Lower leg skin (tissue), 3 donors: ENCODE data around the gene ADGRD1.
"Not testable (repeated sequence)": the region's sequence is repeated elsewhere in the genome, so short reads cannot be mapped to it uniquely, and the experiment has no call there.

Experiments used
- POLR2A ChIP-seq, 2 donors: fragments of 450-650 bp; IDR thresholded peaks; one replicate each; pipeline ENCODE4 v1.6.1; 2016 to 2017; ENCODE audit warnings: antibody characterized with exemption in 2 of 2, mild to moderate bottlenecking in 1 of 2, moderate library complexity in 1 of 2
- TF ChIP-seq, protein P1 (sequence below), 3 donors: fragments of 450-650 bp; IDR thresholded peaks; one replicate each; pipeline ENCODE4 v1.5.1; 2016; ENCODE audit warnings: antibody characterized with exemption in 3 of 3, mild to moderate bottlenecking in 3 of 3, moderate library complexity in 2 of 3

DNA sequence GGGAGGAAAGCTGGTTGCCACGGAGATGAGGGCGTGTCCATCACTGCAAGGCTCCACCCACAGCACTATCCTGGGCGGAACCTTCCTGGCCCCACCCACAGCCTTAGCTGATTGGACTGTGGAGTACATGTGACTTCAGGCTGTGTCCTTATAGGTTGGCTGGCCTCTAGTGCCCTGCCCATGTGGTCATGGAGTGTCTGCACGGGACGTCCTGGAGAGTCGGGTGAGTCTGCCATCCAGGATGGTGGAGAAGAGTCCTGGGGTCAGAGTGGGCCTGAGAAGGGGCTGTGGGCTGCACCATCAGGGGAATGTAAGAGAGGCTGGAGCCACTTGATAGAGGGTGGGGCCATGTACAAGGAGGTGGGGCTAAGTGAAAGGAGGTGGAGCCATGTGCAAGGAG, 117.0 kb downstream of the ADGRD1 start:
- TF ChIP-seq POLR2A (IDR thresholded peaks at IDR 0.05): not testable (repeated sequence)
- TF ChIP-seq, protein P1, sequence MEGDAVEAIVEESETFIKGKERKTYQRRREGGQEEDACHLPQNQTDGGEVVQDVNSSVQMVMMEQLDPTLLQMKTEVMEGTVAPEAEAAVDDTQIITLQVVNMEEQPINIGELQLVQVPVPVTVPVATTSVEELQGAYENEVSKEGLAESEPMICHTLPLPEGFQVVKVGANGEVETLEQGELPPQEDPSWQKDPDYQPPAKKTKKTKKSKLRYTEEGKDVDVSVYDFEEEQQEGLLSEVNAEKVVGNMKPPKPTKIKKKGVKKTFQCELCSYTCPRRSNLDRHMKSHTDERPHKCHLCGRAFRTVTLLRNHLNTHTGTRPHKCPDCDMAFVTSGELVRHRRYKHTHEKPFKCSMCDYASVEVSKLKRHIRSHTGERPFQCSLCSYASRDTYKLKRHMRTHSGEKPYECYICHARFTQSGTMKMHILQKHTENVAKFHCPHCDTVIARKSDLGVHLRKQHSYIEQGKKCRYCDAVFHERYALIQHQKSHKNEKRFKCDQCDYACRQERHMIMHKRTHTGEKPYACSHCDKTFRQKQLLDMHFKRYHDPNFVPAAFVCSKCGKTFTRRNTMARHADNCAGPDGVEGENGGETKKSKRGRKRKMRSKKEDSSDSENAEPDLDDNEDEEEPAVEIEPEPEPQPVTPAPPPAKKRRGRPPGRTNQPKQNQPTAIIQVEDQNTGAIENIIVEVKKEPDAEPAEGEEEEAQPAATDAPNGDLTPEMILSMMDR (IDR thresholded peaks at IDR 0.05): not testable (repeated sequence)
